Astrocyte of the cerebellum (primary cell): Measurements from ENCODE around the gene KIF18B.

Experiments
- DNase-seq: peaks from one replicate; pipeline ENCODE4 v3.0.0-alpha.2; 2011; ENCODE audit warnings: low read depth
- H3K4me3 ChIP-seq: 2 replicates; pipeline ENCODE4 v1.5.1; 2011; ENCODE audit warnings: mild to moderate bottlenecking, low read depth, low read length, moderate library complexity
- in situ Hi-C: cut with HindIII; loops from 2 replicates; pipeline ENCODE4 v1.10.0; 2017; ENCODE audit warnings: low sequenced_read_pairs
- TF ChIP-seq, protein P1 (sequence below): IDR thresholded peaks from 2 replicates; pipeline ENCODE4 v1.5.1; 2012; ENCODE audit warnings: low read length, low read depth, moderate library complexity, mild to moderate bottlenecking; ENCODE audit errors: missing control alignments

KIF18B gene

DNA sequence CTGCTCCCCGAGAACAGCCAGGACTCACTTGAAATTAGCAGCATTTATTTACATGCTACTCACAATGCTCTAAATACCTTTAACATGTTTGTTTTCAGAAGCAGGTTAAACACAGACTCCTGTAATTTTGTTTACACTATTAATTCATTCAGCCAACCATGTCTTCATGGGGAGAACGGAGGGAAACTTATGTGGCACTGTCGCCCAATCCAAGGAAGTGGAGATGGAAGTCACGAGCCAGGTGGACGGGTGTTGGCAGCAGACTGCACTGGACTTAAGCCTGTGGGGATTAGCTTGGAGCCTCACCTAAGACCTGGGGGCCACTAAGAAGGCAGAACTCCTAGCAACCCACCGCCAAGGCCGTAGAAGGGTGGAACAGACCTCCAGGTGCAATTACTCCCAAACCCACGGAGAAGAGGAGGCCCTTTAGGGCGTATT is 23.4 kb downstream of the KIF18B start:
- in situ Hi-C loops = no loop called here
- no peak for DNase-seq
- TF ChIP-seq, protein P1, sequence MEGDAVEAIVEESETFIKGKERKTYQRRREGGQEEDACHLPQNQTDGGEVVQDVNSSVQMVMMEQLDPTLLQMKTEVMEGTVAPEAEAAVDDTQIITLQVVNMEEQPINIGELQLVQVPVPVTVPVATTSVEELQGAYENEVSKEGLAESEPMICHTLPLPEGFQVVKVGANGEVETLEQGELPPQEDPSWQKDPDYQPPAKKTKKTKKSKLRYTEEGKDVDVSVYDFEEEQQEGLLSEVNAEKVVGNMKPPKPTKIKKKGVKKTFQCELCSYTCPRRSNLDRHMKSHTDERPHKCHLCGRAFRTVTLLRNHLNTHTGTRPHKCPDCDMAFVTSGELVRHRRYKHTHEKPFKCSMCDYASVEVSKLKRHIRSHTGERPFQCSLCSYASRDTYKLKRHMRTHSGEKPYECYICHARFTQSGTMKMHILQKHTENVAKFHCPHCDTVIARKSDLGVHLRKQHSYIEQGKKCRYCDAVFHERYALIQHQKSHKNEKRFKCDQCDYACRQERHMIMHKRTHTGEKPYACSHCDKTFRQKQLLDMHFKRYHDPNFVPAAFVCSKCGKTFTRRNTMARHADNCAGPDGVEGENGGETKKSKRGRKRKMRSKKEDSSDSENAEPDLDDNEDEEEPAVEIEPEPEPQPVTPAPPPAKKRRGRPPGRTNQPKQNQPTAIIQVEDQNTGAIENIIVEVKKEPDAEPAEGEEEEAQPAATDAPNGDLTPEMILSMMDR = no peak
- H3K4me3 ChIP-seq = no peak overlapping the region

DNA sequence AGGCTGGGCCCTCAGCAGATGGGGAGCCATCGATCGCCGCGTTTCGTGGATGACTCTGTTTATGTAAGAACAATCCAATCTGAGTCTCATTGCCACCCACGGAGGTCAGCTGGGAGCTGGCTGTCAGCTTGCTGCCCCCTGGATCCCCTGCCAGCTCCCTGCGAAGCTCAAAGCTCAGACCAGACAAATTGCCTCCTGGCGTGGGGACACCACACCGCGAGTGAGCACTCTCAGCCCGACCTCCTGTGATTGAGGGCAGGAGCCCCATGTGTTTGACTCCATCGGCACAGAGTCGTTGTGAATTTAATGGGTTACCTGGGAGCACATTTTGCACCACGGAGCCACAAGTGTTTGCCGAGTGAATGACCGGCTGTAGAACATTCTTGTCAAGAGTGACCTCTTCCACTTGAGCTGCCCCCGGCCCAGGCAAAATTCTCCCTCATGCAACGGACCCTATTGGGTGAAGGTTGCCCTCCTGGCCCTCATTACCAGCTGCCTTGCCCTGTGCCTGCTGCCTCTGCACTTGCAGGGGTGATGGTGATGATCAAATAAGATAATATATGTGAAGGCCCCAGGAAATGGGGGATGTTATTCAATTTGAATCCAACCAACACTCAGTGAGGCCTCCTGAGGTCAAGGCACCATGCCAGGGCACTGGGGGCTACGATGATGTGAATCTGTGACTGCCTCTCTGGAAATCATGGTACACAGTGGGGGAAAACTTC is 24.7 kb downstream of the KIF18B start:
- TF ChIP-seq, protein P1 = no peak
- H3K4me3 ChIP-seq = no peak overlapping the region
- no peak for DNase-seq
- in situ Hi-C loops = no loop called here

DNA sequence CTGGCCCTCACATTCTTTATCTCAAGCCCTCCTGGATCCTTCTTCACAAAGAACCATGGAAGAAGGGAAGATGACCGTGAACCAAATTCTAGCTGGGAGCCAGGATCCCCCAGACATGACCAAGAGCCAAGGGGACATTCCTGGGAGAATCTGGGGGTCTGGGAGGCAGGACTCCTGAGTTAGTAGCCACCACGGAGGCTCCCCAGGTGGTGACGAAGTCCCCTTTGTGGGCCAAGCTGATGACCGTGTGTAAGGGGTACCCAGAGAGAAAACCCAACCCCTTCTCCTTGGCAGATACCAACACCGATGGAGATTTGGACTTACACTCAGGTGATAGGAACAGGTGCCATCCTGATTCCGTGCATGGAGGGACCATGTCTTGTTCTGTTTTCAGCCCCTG is 25.4 kb downstream of the KIF18B start:
- no peak for DNase-seq
- TF ChIP-seq, protein P1 = no peak
- in situ Hi-C loops = no loop called here
- H3K4me3 ChIP-seq = no peak overlapping the region

DNA sequence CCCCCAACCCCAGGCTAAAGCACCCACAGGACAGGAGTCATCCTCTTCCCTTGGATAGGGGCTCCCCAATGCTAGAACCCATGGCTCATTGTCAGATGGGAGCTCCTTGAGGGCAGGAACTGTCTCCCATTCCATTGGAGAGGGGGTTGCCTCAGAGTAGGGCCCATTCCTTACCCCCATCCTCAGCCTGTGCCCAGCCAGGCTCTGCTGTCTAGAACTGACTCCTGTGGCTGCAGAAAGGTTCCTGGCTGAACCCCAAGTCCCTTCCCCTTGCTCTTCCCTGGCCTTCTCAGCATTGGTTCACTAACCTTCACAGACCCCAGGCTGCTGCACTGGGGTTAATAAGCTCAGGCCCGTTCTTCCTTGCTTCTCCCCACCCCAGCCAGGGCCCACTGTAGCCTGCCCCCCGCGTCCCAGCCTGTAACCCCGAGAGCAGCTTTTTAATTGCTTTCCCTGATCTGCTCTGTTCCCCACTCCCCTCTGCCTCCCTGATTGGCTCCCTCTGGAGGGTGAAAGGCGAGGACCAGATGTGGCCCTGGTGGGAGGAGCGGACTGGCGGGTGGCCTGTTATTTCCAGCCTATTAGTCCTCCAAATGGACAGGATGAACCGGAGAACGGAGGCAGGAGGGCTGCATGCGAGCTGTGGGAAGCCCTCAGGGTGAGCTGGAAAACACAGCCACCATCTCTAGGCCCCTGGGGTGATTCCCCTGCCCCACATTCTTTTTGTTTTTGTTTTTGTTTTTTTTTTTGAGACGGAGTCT is 26.3 kb downstream of the KIF18B start:
- TF ChIP-seq, protein P1 = no peak
- in situ Hi-C loops = no loop called here
- H3K4me3 ChIP-seq = no peak overlapping the region
- DNase-seq = no peak

DNA sequence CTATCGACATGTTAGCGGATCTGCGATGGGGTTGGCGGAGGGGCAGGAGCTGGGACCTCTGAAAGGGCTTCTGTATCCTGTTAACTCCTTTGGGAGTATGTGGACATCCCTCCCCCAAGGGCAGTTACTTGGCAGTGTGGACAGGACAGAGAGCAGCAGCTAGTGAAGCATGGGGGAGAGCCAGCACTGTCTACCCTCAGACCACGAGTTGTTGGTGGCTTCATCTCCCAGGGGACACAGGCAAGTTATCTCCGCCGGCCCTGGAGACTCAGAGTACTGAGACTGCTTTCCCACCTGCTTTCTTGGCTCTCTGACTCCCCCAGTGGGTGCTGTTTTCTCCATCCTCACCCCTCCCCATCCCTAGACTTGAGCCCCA is 27.0 kb downstream of the KIF18B start:
- in situ Hi-C loops = no loop called here
- DNase-seq = no peak
- no peak overlapping the region for H3K4me3 ChIP-seq
- TF ChIP-seq, protein P1 = no peak

DNA sequence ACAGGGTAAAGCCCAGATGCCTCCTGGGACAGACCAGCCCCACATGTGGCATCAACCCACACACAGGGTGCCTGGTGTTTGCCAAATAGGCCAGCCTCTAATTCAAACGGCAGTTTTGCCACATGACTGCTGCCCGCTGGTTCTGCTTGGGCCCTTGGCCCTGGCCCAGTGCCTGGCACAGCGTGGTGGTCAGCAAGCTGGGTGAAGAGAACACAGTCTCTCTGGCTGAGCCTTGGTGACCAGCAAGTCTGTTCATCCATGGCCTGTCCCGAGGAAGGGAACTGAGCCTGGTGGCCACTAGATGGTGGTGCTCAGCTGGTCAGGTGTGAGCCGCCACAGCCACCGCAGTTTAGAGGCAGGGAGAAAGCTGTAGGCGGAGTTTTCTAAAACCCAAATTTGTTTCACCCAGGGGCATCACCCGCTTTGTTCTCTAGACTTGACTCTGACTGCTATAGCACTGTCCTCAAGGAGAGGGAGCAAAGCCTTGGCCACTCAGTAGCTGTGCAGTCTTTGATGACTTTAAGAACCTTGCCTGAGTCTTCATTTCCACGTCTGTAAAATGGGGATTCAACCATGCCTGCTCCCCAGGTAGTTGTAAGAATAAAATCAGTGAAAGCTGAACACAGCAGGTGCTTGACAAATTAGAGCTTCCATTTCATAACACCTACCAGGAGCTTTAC is 27.5 kb downstream of the KIF18B start:
- in situ Hi-C loops = no loop called here

More for the DNA sequence above, 27.5 kb downstream of the KIF18B start:
- TF ChIP-seq, protein P1 = peak; percentile 91
- H3K4me3 ChIP-seq = no peak overlapping the region
- peak; percentile 63 for DNase-seq
